ENCODE results near the gene SMAD3.

GRCh38 chr15:67230504-67230903, 165.1 kb downstream of the SMAD3 start:
- TF ChIP-seq CTCF (conservative IDR thresholded peaks at IDR 0.05) = no peak
- TF ChIP-seq ZFX (IDR thresholded peaks at IDR 0.05) = no peak

All from C4-2B (cell line).